AG04449 (cell line): ENCODE measurements around the gene TANK.
A peak's percentile ranks its signal among the peaks of the same experiment; 100 is the strongest.

Source experiments
- CTCF ChIA-PET: fragments of 350-600 bp; formaldehyde crosslinking; extraction: SDS; loops from one replicate; lab custom pipeline; 2021; ENCODE audit warnings: antibody characterized with exemption; lab: Yijun Ruan, JAX
- POLR2A ChIA-PET: fragments of 400-600, 350-600 bp; formaldehyde crosslinking; extraction: SDS; loops from one replicate; lab custom pipeline; 2020; ENCODE audit warnings: antibody characterized with exemption, inconsistent platforms; lab: Yijun Ruan, JAX
- DNase-seq: peaks from one replicate; pipeline ENCODE4 v3.0.0-alpha.2; 2010; ENCODE audit warnings: low read depth, low spot score
- H3K4me3 ChIP-seq: 2 replicates; pipeline ENCODE4 v1.5.1; 2011; ENCODE audit warnings: low read depth, mild to moderate bottlenecking, control low read depth, low read length
- TF ChIP-seq, protein P1 (sequence below): IDR thresholded peaks from one replicate; pipeline ENCODE4 v1.5.1; 2011; ENCODE audit warnings: mild to moderate bottlenecking, moderate library complexity, low read length, control low read depth, inconsistent platforms; ENCODE audit not compliant: insufficient read depth; ENCODE audit errors: missing control alignments

TANK gene

DNA sequence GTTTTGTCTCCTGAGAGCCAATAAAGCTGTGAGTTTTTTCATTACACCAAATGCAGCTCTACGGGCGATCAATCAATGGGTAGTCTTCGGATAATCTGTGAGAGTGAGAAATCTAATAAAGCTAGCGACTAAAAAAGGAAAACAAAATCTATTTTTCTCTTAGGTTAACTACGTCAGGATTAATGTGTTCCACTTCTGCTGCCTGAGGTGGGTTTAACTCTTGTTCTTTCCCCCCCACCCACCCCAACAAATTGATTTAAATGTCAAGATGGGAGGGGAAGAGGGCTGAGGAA, 85.0 kb downstream of the TANK start:
- DNase-seq: no peak
- TF ChIP-seq, protein P1, sequence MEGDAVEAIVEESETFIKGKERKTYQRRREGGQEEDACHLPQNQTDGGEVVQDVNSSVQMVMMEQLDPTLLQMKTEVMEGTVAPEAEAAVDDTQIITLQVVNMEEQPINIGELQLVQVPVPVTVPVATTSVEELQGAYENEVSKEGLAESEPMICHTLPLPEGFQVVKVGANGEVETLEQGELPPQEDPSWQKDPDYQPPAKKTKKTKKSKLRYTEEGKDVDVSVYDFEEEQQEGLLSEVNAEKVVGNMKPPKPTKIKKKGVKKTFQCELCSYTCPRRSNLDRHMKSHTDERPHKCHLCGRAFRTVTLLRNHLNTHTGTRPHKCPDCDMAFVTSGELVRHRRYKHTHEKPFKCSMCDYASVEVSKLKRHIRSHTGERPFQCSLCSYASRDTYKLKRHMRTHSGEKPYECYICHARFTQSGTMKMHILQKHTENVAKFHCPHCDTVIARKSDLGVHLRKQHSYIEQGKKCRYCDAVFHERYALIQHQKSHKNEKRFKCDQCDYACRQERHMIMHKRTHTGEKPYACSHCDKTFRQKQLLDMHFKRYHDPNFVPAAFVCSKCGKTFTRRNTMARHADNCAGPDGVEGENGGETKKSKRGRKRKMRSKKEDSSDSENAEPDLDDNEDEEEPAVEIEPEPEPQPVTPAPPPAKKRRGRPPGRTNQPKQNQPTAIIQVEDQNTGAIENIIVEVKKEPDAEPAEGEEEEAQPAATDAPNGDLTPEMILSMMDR: no peak
- no peak overlapping the region for H3K4me3 ChIP-seq
- CTCF ChIA-PET: interaction anchor here (0.7 kb wide), 1 partner anchor 12 kb away, joined by 3 read pairs; no protein-coding TSS in a partner anchor
- POLR2A ChIA-PET: no interaction called here

DNA sequence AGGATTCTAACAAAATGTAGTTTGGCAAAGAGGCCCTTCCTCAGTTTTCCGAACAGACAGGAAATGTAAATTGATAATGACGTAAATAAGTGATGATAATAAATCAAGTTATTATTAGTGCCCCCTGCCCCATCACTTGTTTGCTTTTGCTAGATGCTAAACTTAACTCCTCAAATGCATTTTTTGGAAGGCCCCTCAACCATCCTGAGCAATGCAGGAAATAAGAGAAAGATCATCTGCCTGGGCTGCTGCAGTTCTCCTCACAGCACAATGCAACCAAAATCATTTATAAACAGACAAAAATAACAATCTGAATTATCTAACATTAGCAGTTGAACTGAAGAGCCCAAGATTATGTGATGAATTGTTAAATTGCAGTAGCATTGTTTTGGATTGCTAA, 85.4 kb downstream of the TANK start:
- CTCF ChIA-PET: interaction anchor here (0.7 kb wide), 1 partner anchor 12 kb away, joined by 3 read pairs; no protein-coding TSS in a partner anchor
- H3K4me3 ChIP-seq: no peak overlapping the region
- no peak for DNase-seq
- TF ChIP-seq, protein P1: no peak
- POLR2A ChIA-PET: no interaction called here

DNA sequence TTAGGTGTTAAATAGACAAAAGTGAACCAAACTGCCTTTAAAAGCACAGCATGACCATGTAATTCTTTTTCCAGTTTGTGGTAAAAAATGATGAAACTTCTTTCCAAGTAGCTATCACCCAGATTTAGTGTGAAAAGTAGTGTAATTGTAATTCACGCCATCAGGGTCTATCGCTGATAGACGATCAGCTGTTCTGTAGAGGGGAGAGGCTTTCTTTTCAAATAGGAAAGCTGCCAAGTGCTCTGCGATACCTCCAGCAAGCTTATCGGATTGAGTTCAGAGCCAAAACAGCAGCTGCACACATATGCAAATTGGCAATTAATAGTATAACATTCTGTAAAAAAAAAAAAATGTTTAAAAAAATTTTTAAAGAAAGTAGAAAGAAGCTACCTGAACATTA, 86.1 kb downstream of the TANK start:
- TF ChIP-seq, protein P1: no peak
- DNase-seq: no peak
- POLR2A ChIA-PET: no interaction called here
- H3K4me3 ChIP-seq: no peak overlapping the region
- CTCF ChIA-PET: interaction anchor here (0.6 to 1.3 kb wide), 3 partner anchors 14 to 181 kb away, joined by 3 to 5 read pairs (median 3); no protein-coding TSS in a partner anchor

DNA sequence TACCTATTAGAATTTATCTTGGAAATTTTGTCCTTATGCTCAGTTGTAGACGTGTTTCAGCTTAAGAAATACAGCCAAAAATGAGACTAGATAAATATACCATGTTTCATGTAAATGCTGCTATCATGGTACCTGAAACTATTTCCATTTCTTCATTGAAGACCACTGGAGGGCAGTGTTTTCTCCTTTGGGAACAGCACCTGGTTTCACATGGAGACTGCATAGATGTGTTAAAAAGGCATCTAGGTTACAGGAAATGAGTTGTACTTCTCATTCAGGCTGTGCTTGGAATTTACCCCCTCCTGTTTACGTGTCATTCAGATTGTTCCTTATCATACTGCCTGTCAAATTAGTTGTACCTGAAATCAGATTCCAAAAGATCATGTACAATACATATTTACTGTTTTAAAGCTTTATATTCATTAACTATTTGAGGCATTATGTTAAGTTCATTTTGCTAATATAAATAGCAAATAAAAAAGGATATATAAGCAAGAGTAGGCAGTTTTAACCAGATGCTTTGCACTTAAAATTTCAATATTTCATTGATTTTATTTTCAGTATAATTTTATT, 90.7 kb downstream of the TANK start:
- TF ChIP-seq, protein P1: peak; percentile 52
- POLR2A ChIA-PET: no interaction called here
- H3K4me3 ChIP-seq: no peak overlapping the region
- CTCF ChIA-PET: interaction anchor here (0.6 to 4.6 kb wide), 27 partner anchors 9 to 874 kb away, joined by 3 to 42 read pairs (median 4); no protein-coding TSS in a partner anchor
- no peak for DNase-seq

DNA sequence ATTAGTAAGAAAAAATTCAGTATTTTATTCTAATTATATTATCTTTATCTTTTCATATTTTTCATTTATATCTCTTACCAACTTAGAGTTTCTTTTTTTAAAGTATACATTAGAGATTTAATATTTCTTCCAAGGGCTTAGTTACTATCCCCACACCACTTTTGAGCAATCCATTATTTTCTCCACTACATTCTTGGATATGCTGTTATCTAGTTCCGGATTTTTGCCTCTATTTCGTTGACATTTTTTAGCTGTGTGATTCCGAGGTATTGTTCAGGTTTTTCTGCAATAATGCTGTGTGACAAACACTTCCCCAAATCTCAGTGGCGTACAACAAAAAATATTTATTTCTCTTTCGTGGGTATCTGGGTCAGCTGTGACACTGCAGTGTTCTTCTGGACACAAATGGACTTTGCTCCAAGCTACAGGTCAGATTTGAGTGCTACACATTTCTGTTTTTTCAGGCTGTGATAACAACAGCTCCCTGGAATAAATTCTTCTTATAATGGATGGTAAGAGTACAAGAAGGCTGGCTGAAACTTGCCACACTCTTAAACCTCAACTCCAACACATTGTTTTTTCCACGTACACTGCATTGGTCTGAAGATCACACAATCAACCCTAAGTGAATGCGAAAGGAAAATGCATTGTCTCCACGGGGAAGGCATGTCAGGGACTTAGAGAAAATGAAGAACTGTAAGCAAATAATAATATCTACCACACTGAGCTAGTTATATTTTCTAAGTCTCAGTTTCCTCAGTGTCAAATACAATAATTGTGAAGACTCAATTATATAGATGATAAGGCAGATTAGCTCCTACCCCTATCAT, 97.1 kb downstream of the TANK start:
- CTCF ChIA-PET: interaction anchor here (1.0 to 1.6 kb wide), 4 partner anchors 9 to 32 kb away, joined by 3 to 6 read pairs (median 4); no protein-coding TSS in a partner anchor
- no peak overlapping the region for H3K4me3 ChIP-seq
- POLR2A ChIA-PET: no interaction called here
- TF ChIP-seq, protein P1: no peak
- DNase-seq: no peak

DNA sequence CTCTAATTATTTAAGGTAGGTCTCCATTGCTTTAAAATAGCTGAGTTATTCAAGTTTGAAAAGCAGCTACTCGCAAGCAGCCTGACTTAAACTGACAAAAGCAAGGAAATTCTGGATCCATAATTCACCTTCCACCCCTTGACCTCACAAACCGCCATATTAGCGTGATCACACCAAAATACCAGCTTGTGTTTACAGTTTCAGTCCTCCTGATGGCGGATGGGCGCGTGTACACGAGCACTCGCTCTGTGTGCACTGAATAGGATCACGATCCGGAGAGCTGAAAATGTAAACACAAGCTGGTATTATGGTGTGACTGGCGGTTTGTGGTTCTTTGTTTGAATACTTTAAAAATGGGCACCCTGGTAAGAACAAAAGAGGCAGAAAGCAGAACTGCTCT, 105.6 kb downstream of the TANK start:
- DNase-seq: no peak
- TF ChIP-seq, protein P1: no peak
- CTCF ChIA-PET: interaction anchor here (0.6 to 1.2 kb wide), 7 partner anchors 8 to 681 kb away, joined by 3 to 4 read pairs (median 3); no protein-coding TSS in a partner anchor
- POLR2A ChIA-PET: no interaction called here
- no peak overlapping the region for H3K4me3 ChIP-seq
